ENCODE data around the gene MYBPC2. TPM values are rescaled to one million over a fixed set of nuclear protein-coding genes. Genes with fewer than 3 reads are reported as not detected.
"Not testable (repeated sequence)": the region's sequence is repeated elsewhere in the genome, so short reads cannot be mapped to it uniquely, and the experiment has no call there.

Gene MYBPC2
- total RNA-seq, 2 donors from 2014 or later, result 0.14 TPM; not detected in 1

DNA sequence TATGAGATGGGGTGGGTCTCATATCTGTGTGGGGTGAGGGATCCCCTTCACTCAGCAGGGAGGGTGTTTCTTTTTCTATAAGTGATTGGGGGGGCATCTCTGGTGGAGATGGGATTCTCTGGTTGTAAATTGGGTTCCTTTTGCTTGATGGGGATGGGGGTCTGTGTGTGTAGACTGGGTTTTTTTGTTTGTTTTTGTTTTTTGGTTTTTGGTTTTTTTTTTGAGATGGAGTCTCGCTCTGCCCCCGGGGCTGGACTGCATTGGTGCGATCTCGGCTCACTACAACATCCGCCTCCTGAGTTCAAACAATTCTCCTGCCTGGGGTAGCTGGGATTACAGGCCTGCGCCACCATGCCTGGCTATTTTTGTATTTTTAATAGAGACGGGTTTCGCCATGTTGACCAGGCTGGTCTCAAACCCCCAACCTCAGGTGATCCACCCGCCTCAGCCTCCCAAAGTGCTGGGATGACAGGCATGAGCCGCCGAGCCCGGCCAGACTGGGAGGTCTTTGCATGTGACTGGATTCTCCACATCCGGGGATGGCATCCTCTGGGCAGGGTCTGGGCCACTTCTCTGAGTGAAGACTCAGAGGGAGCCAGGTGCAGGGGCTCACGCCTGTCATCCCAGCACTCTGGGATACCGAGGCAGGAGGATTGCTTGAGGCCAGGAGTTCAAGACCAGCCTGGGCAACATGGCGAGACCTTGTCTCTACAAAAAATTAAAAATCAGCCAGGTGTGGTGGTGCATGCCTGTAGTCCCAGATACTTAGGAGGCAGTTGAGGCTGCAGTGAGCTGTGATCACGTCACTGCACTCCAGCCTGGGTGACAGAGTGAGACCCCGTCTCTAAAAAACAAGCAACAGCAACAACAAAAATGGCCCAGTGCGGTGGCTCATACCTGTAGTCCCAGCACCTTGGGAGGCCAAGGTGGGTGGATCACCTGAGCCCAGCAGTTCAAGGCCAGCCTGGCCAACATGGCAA is 799 bp downstream of the MYBPC2 start:
- Histone ChIP-seq H3K9me3 (no peaks in the 10 kb centered on the region), H3K27me3 (replicated peaks; ENCODE audit: insufficient read depth) (peaks cover 5% of the 10 kb centered on the region), H3K36me3 (no peaks in the 10 kb centered on the region), H3K27ac (no peak overlapping the region), H3K4me3 (no peak overlapping the region), H3K4me1 (ENCODE audit: control insufficient read depth in 1 of 2, low read depth in 2 of 2) (peaks cover 6 to 13% of the 10 kb centered on the region in 2 donors)
- TF ChIP-seq, protein P1, sequence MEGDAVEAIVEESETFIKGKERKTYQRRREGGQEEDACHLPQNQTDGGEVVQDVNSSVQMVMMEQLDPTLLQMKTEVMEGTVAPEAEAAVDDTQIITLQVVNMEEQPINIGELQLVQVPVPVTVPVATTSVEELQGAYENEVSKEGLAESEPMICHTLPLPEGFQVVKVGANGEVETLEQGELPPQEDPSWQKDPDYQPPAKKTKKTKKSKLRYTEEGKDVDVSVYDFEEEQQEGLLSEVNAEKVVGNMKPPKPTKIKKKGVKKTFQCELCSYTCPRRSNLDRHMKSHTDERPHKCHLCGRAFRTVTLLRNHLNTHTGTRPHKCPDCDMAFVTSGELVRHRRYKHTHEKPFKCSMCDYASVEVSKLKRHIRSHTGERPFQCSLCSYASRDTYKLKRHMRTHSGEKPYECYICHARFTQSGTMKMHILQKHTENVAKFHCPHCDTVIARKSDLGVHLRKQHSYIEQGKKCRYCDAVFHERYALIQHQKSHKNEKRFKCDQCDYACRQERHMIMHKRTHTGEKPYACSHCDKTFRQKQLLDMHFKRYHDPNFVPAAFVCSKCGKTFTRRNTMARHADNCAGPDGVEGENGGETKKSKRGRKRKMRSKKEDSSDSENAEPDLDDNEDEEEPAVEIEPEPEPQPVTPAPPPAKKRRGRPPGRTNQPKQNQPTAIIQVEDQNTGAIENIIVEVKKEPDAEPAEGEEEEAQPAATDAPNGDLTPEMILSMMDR (IDR thresholded peaks at IDR 0.05), result no peak
- ATAC-seq (ENCODE audit: insufficient number of reproducible peaks, low FRiP score, low read depth) (no peak), DNase-seq (ENCODE audit: low spot score) (no peak)

DNA sequence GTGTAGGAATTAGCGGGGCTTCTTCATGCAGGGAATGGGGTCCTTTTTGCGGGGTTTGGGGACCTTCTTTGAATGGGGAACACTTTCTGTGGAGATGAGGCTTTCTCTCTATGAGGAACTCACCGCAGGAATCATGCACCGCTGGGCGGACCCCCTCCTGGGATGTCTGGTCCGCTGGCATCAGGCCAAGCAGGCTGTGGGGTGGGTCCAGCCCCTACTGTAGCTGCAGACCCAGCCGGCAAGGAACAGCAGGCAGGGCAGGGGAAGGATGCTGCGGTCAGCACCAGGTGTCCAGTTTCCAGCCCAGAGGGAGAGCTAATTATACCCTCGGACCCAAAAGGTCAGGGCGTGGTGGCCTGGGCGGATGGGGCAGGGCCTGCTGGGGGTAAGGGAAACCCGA is 1.8 kb downstream of the MYBPC2 start:
- peaks cover 6 to 13% of the 10 kb centered on the region in 2 donors for H3K4me1 ChIP-seq (ENCODE audit: control insufficient read depth in 1 of 2, low read depth in 2 of 2)
- TF ChIP-seq, protein P1 (IDR thresholded peaks at IDR 0.05), result no peak
- H3K9me3 ChIP-seq, result no peaks in the 10 kb centered on the region
- no peak overlapping the region for H3K27ac ChIP-seq
- peaks cover 5% of the 10 kb centered on the region for H3K27me3 ChIP-seq (replicated peaks; ENCODE audit: insufficient read depth)
- no peaks in the 10 kb centered on the region for H3K36me3 ChIP-seq
- H3K4me3 ChIP-seq, result no peak overlapping the region
- DNase-seq (ENCODE audit: low spot score) (no peak), ATAC-seq (ENCODE audit: insufficient number of reproducible peaks, low FRiP score, low read depth) (no peak)

DNA sequence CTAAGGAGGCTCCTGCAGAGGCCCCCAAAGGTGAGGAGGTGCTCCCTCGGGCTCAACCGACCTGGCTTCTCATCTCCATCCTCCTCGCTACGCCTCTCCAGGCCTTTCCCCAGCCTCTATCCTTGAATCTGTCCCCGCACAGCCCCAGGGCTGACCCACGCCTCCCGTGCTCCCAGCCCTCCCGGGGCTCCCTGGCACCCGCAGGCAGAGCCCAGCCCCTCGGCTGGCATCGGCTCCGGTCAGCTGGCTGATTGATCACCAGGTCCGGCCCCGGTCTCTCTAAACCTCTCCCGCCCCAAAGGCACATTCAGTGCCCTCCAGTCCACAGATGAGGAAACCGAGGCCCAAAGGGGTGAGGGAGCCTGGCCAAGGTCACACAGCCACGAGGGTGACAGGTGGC is 2.5 kb downstream of the MYBPC2 start:
- Histone ChIP-seq H3K36me3 (no peaks in the 10 kb centered on the region), H3K27me3 (replicated peaks; ENCODE audit: insufficient read depth) (peaks cover 5% of the 10 kb centered on the region), H3K4me1 (ENCODE audit: control insufficient read depth in 1 of 2, low read depth in 2 of 2) (peaks cover 6 to 13% of the 10 kb centered on the region in 2 donors), H3K4me3 (no peak overlapping the region), H3K27ac (no peak overlapping the region), H3K9me3 (no peaks in the 10 kb centered on the region)
- DNase-seq (ENCODE audit: low spot score) (no peak), ATAC-seq (ENCODE audit: insufficient number of reproducible peaks, low FRiP score, low read depth) (no peak)
- TF ChIP-seq, protein P1 (IDR thresholded peaks at IDR 0.05), result no peak

DNA sequence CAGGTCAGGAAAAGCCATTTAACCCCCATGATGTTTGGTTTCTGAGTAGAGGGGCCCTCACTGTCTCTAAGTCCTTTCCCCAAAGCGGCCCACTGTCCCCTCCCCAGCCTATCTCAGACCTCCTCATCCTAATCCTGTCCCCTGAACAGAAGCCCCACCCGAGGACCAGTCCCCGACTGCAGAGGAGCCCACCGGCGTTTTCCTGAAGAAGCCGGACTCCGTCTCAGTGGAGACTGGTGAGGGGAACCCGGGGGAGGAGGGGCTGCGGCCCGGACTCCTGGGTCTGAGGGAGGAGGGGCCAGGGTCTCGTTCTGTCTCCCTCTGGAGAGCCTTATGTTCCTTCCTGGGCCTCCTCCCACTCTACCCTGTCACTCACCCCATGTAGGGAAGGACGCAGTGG is 2.9 kb downstream of the MYBPC2 start:
- H3K4me1 ChIP-seq (ENCODE audit: control insufficient read depth in 1 of 2, low read depth in 2 of 2), result peaks cover 6 to 13% of the 10 kb centered on the region in 2 donors
- H3K27me3 ChIP-seq (replicated peaks; ENCODE audit: insufficient read depth), result peaks cover 5% of the 10 kb centered on the region
- H3K36me3 ChIP-seq, result no peaks in the 10 kb centered on the region
- H3K9me3 ChIP-seq, result no peaks in the 10 kb centered on the region
- DNase-seq (ENCODE audit: low spot score), result no peak
- TF ChIP-seq, protein P1 (IDR thresholded peaks at IDR 0.05), result no peak
- no peak overlapping the region for H3K4me3 ChIP-seq
- no peak overlapping the region for H3K27ac ChIP-seq
- no peak for ATAC-seq (ENCODE audit: insufficient number of reproducible peaks, low FRiP score, low read depth)

DNA sequence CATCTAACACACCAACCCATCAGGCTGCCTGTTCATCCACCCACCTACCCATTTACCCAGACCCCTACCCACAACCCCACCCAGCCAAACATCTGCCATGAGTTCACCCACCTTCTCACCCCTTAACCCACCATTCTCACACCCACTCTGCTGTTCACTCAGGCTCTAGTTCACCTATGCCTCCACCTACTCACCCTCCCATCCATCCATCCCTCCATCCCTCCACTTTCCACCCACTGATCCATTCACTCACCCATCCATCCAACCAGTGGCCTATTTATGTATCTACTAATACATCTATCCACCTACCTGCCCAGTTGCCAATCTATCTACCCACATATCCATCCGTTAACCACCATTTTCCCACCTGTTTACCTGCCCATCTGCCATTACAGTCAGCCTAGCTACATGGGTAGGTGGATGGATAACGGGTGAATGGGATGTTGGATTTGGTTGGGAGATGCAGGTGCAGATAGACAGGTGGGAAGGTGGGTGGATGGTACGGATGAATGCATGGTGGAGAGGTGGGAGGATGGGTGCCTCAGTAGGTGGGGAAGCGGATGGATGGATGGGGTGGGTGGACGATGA is 5.3 kb downstream of the MYBPC2 start:
- no peak overlapping the region for H3K27ac ChIP-seq
- no peaks in the 10 kb centered on the region for H3K4me1 ChIP-seq (ENCODE audit: control insufficient read depth in 1 of 2, low read depth in 2 of 2)
- H3K36me3 ChIP-seq, result no peaks in the 10 kb centered on the region
- no peak overlapping the region for H3K4me3 ChIP-seq
- DNase-seq (ENCODE audit: low spot score) (no peak), ATAC-seq (ENCODE audit: insufficient number of reproducible peaks, low FRiP score, low read depth) (no peak)
- no peaks in the 10 kb centered on the region for H3K27me3 ChIP-seq (replicated peaks; ENCODE audit: insufficient read depth)
- TF ChIP-seq, protein P1 (IDR thresholded peaks at IDR 0.05), result no peak
- H3K9me3 ChIP-seq, result no peaks in the 10 kb centered on the region

DNA sequence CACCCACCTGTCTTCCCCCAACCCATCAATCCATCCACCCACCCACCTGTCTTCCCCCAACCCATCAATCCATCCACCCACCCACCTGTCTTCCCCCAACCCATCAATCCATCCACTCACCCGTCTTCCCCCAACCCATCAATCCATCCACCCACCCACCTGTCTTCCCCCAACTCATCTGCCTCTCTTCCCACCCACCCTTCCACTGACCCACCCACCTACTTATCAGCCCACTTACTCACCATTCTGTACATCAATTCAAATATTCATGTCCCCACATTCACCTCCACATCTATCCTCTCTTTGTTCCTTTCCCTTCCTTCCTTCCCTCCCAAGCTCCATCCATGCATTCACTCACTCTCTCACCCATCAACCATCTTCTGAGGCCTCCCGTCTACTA is 6.4 kb downstream of the MYBPC2 start:
- not testable (repeated sequence) for ATAC-seq (ENCODE audit: insufficient number of reproducible peaks, low FRiP score, low read depth); DNase-seq (ENCODE audit: low spot score); H3K4me3 ChIP-seq; H3K27ac ChIP-seq; H3K4me1 ChIP-seq (ENCODE audit: control insufficient read depth in 1 of 2, low read depth in 2 of 2); H3K9me3 ChIP-seq; H3K36me3 ChIP-seq; H3K27me3 ChIP-seq (replicated peaks; ENCODE audit: insufficient read depth)

All from thoracic aorta (tissue), 2 donors.